Measurements from ENCODE around the gene HERC4. TPM values are rescaled to one million over a fixed set of nuclear protein-coding genes. Genes with fewer than 3 reads are reported as not detected.

HERC4 gene
- total and polyA plus RNA-seq, 9 of the 15 experiments (the other 6 are each of a cell fraction or from before 2014, with no cell fraction given): 12.5 to 33.5 (median 22.8) TPM

DNA sequence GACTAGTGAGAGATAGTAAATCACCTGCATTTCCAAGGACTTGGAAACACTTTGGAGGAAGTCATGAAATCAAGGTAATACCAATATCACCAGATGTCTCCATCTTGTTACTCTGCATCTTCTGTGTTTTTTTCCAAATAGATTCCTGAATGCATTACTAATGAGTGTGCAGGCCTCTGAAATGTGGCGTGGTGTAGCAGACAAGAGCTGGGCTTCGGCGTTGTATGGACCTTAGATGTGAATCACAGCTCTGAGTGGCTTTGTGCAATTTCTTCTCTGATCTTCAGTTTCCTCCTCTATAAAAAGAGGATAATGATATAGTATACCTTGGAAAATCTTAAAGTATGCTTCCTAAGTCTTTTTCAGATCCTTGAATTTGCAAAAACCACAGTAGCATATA, 24.7 kb upstream of the HERC4 start (continued):
- TF ChIP-seq, protein P1, sequence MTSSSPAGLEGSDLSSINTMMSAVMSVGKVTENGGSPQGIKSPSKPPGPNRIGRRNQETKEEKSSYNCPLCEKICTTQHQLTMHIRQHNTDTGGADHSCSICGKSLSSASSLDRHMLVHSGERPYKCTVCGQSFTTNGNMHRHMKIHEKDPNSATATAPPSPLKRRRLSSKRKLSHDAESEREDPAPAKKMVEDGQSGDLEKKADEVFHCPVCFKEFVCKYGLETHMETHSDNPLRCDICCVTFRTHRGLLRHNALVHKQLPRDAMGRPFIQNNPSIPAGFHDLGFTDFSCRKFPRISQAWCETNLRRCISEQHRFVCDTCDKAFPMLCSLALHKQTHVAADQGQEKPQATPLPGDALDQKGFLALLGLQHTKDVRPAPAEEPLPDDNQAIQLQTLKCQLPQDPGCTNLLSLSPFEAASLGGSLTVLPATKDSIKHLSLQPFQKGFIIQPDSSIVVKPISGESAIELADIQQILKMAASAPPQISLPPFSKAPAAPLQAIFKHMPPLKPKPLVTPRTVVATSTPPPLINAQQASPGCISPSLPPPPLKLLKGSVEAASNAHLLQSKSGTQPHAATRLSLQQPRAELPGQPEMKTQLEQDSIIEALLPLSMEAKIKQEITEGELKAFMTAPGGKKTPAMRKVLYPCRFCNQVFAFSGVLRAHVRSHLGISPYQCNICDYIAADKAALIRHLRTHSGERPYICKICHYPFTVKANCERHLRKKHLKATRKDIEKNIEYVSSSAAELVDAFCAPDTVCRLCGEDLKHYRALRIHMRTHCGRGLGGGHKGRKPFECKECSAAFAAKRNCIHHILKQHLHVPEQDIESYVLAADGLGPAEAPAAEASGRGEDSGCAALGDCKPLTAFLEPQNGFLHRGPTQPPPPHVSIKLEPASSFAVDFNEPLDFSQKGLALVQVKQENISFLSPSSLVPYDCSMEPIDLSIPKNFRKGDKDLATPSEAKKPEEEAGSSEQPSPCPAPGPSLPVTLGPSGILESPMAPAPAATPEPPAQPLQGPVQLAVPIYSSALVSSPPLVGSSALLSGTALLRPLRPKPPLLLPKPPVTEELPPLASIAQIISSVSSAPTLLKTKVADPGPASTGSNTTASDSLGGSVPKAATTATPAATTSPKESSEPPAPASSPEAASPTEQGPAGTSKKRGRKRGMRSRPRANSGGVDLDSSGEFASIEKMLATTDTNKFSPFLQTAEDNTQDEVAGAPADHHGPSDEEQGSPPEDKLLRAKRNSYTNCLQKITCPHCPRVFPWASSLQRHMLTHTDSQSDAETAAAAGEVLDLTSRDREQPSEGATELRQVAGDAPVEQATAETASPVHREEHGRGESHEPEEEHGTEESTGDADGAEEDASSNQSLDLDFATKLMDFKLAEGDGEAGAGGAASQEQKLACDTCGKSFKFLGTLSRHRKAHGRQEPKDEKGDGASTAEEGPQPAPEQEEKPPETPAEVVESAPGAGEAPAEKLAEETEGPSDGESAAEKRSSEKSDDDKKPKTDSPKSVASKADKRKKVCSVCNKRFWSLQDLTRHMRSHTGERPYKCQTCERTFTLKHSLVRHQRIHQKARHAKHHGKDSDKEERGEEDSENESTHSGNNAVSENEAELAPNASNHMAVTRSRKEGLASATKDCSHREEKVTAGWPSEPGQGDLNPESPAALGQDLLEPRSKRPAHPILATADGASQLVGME (CRISPR knock-in tag; IDR thresholded peaks at IDR 0.05): no peak
- TF ChIP-seq NCOA1 (IDR thresholded peaks at IDR 0.05; ENCODE audit: low read depth): no peak
- no peak for TF ChIP-seq ZNF12 (CRISPR knock-in tag; IDR thresholded peaks at IDR 0.05)

DNA sequence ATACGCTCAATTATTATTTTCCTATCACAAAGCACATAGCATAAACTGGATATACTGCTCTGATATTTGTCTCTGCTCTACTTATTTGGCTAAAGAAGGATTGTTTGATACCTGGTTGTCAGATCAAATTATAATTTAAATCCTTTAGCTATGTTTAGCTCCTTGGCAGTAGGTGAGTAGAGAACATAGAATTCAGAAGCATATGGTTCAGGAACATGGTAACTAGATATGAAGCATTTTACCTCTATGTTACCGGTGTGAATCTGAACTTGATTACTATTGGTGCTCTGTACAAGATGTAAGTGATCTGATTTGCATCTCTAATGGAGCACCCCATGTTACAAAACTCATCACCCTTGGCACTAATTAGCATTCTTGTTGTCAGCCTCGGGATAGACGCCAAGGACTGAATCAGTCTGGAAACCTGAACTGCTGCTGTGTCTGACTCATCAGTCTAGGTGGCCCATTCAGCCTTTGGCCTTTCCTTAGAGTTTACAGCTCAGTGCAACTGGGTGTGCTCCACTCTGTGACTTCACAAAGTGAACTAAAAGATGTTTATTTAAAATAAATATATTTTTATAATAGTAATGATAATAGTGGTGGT, 21.9 kb upstream of the HERC4 start:
- no peak overlapping the region for H3K9ac ChIP-seq (ENCODE audit: insufficient read depth in 1 of 2, low read depth in 2 of 2, low read length in 2 of 2)
- H4K20me1 ChIP-seq (replicated peaks; ENCODE audit: control insufficient read depth, insufficient read depth, low read length): no peaks in the 10 kb centered on the region
- WGBS (ENCODE audit: insufficient coverage, low coverage, missing lambda C conversion rate): 13% methylated on average over 4 of the region's 4 CpGs
- no peaks in the 10 kb centered on the region for H3K9me1 ChIP-seq (ENCODE audit: control insufficient read depth, insufficient read depth, low read length)
- H3K4me3 ChIP-seq: no peak overlapping the region
- no peak for FAIRE-seq
- intact Hi-C loops (cut with micrococcal nuclease): no loop called here
- H2AFZ ChIP-seq (ENCODE audit: low read depth, low read length): no peak overlapping the region
- ATAC-seq: peak; percentile 71
- H3K9me3 ChIP-seq (replicated peaks; ENCODE audit: control insufficient read depth, insufficient read depth, low read depth, low read length): no peaks in the 10 kb centered on the region
- in situ Hi-C loops (cut with MboI): no loop called here
- no peak overlapping the region for H3K4me2 ChIP-seq (ENCODE audit: insufficient read depth, low read length)
- peak in 2 of 4 experiments; percentile 22 to 39 for DNase-seq (ENCODE audit: extremely low read depth in 1 of 4, low spot score in 3 of 4)
- H3K27ac ChIP-seq (ENCODE audit: extremely low read depth, low read depth, low read length): no peak overlapping the region
- CTCF ChIA-PET (ENCODE audit: low intra/inter-chr PET ratio): no interaction called here
- H3K79me2 ChIP-seq (ENCODE audit: control insufficient read depth, insufficient read depth, low read length): no peaks in the 10 kb centered on the region
- POLR2A ChIA-PET: interaction anchor here (0.5 to 0.7 kb wide), 2 partner anchors 24 to 1821 kb away, joined by 3 read pairs; no protein-coding TSS in a partner anchor
- H3K27me3 ChIP-seq (ENCODE audit: control insufficient read depth in 2 of 2, insufficient read depth in 2 of 2, low read length in 2 of 2): peaks cover 4 to 6% of the 10 kb centered on the region in 2 experiments; a peak in 2 of 5 replicates
- BruUV-seq (replicated peaks): no TSS peak
- H3K36me3 ChIP-seq (ENCODE audit: control insufficient read depth, insufficient read depth, low read length): no peaks in the 10 kb centered on the region
- no peaks in the 10 kb centered on the region for H3K4me1 ChIP-seq (replicated peaks in 1 of 2; ENCODE audit: control insufficient read depth in 2 of 2, insufficient read depth in 2 of 2, low read length in 2 of 2)
- TF ChIP-seq MAFG (tag; conservative IDR thresholded peaks at IDR 0.05): no peak
- TF ChIP-seq JUN (IDR thresholded peaks at IDR 0.05; ENCODE audit: borderline replicate concordance, low read depth, low read length): 0 out of 2 replicates have a peak, but pooled peaks have one; percentile 30
- TF ChIP-seq JUN (CRISPR knock-in tag; IDR thresholded peaks at IDR 0.05; ENCODE audit: borderline replicate concordance): no peak
- TF ChIP-seq, protein P2, sequence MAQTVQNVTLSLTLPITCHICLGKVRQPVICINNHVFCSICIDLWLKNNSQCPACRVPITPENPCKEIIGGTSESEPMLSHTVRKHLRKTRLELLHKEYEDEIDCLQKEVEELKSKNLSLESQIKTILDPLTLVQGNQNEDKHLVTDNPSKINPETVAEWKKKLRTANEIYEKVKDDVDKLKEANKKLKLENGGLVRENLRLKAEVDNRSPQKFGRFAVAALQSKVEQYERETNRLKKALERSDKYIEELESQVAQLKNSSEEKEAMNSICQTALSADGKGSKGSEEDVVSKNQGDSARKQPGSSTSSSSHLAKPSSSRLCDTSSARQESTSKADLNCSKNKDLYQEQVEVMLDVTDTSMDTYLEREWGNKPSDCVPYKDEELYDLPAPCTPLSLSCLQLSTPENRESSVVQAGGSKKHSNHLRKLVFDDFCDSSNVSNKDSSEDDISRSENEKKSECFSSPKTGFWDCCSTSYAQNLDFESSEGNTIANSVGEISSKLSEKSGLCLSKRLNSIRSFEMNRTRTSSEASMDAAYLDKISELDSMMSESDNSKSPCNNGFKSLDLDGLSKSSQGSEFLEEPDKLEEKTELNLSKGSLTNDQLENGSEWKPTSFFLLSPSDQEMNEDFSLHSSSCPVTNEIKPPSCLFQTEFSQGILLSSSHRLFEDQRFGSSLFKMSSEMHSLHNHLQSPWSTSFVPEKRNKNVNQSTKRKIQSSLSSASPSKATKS (CRISPR knock-in tag; IDR thresholded peaks at IDR 0.05): no peak
- no peak for TF ChIP-seq NCOR1 (IDR thresholded peaks at IDR 0.05)
- no peak for TF ChIP-seq ERF (CRISPR knock-in tag; IDR thresholded peaks at IDR 0.05)
- TF ChIP-seq NR2C1 (IDR thresholded peaks at IDR 0.05): no peak
- TF ChIP-seq NR2C1 (tag; IDR thresholded peaks at IDR 0.05): no peak
- TF ChIP-seq, protein P3, sequence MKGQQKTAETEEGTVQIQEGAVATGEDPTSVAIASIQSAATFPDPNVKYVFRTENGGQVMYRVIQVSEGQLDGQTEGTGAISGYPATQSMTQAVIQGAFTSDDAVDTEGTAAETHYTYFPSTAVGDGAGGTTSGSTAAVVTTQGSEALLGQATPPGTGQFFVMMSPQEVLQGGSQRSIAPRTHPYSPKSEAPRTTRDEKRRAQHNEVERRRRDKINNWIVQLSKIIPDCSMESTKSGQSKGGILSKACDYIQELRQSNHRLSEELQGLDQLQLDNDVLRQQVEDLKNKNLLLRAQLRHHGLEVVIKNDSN (CRISPR knock-in tag; IDR thresholded peaks at IDR 0.05): no peak
